Epithelial cell of prostate (primary cell): ENCODE data around the gene KCNJ12.
"Not testable (repeated sequence)": the region's sequence is repeated elsewhere in the genome, so short reads cannot be mapped to it uniquely, and the experiment has no call there.

Experiments used
- DNase-seq: peaks from one replicate; pipeline ENCODE4 v3.0.0-alpha.2; 2011; ENCODE audit warnings: low read depth, low spot score
- H3K27ac ChIP-seq: fragments of 450-650 bp; 2 replicates; pipeline ENCODE4 v1.5.1; 2017; ENCODE audit warnings: mild to moderate bottlenecking

The KCNJ12 gene

DNA sequence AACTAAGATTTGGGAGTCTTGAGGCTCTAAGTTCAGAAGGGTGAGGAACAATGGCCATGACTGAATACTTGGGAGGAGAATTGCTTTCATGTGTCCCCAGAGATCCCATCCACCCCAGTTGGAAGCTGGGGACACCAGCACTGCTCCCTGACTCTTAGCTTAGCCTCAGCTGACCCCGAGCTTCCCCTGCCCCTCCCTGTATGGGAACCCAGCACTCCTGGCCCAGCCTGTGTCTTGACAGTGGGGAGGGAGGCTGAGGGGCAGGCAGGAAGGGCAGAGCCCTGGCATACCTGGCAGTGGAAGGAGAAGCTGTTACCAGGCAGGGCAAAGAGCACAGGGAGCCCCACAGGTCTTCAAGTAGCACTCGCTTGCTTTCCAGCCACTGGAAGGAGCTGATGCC lies 58.8 kb downstream of the KCNJ12 start:
- DNase-seq, H3K27ac ChIP-seq: not testable (repeated sequence)

DNA sequence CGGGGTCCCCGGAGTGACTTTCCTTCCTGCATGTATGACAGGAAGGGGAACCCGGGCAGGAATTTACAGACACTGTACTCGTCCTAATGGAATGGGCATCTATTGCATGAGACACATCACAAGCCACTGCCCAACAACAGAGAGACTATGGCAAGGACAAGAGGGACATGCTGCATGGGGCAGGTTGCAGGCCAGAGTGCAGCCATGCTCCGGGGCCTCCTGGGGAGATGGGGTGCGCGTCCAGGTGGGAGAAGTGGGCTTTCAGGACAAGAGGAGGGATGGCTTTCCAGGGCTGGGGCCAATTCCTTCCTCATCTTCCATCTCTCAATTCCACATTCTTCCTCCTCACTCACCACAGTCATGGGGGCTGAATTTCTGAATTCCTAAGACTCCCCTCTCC lies 60.3 kb downstream of the KCNJ12 start:
- not testable (repeated sequence) for DNase-seq, H3K27ac ChIP-seq

DNA sequence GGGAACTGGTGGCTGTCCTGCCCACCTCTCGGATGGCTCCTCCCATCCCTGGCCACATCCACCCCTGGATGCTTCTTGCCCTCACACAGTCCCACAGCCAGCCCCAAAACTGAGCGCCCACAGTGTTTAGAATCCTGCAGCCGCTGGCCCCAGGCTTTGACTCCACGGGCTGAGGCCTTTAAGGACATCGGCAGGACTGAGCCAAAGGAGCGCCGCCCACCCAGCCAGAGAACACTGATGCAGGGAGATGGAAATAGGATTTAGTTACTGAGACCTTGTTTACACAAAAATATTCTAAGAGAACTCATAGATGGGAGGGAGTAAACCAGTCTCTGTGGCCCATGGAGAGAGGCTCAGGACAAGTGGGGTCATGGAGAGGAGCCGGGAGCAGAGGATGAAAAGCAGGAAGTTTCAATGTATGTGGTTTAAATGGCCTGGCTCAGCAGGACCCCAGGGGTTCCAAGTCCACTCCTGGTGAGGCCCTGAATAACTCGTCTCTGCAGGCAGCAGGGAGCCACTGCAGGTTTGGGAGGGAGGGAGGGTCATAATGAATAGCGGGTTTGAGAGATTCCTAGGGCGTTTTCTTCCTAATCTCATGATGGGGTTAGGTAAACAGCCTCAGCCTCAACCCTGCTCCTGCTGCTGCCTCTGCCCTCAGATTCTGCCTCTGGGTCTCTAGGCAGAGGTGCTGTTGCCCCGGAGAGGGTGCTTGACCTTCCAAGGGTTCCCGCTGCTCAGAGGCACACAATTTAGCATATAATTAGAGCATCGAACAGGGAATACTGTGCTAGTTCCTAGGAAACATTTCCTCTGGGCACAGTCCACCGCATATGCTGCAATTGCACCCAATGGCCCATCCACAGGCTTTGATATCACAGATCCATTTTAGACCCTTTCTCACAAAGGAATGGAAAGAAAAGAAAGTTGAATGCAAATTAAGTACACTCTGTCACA lies 61.0 kb downstream of the KCNJ12 start:
- H3K27ac ChIP-seq, DNase-seq: not testable (repeated sequence)

DNA sequence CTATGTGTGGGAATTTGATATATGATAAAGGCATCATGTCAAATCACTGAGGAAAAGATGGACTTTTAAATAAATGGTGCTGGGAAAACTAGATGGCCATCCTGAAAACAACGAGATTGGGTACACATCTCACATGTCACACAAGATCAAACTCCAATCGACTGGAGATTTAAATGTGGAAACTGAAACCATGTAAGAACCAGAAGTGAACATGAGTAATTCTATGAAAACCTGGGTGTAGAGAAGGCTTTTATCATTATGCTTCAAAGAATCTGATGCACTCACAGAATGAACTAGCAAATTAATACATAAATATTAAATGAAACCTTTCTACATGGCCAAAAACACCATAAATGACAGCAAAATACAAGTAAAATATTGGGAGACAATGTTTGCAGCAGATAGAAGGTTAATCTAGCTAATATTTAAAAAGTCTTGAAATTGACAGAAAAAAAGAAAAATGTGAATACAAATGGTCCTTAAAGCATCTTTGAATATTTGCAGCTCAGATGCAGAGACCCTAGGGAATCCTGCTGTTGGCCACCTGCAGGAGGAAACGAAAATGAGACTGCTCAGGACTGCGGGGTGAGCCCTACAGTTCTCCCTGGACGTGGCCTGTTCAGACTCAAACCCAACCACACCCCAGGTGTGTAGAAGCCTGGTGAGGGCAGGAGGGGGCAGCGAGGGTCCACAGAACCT lies 62.3 kb downstream of the KCNJ12 start:
- not testable (repeated sequence) for H3K27ac ChIP-seq, DNase-seq

DNA sequence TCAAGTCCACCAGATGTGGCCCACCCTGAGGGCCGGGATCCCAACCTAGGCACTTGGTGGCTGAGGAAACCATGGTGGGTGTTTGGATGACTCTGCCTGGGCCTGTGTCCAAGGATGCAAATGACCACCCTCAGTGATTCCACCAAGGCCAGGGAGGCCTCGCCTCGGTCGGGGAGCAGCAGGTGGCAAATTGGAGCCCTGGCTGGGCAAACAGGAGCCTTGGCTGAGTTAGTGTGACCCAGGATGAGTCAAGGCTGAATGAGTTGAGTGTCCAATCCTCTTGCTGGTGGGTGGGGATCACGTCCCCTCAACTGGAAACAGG lies 62.8 kb downstream of the KCNJ12 start:
- H3K27ac ChIP-seq, DNase-seq: not testable (repeated sequence)

DNA sequence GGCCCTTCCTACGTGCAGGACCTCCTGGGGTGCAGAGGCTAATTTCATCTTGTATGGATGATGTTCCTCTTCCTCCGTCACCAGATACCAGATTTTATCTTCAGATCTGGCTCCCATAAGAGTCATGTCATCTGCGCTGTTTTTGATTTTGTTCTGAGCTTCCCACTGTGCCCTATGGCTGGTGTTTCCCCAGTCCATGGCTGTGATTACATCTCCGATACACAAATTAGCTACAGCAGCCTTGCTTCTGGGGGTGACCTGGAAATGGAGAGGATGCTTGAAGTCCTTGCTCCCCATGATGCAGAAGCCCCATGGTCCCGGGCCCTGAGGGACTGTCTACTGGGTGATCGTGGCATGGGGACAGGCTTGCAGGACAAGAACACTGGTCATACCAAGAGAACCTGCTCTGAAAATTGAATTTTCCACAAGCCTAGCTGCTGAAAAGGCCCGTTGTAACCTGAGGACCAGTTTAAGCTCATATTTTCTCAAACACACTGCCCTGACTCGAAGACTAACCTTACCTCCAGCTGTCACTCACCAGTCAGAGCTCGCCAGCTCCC lies 69.0 kb downstream of the KCNJ12 start:
- no peak overlapping the region for H3K27ac ChIP-seq

DNA sequence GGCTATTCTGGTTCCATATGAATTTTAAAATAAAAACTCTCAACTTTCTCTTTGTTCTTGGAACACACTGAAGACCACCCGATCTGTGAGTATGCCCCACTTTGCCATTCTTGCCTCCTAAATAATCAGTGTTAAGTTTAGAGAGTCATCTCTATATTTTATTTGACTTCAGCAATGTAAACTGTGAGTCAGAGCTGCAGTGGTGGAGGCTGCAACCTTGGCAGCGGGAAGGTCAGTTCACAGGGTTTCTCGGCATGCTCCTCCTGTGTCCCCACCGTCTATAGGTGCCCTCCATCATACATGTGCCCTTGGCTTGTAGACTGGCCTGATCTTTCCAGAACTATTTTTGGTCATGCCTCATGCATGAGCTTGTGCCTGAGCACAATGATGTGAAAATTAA lies 71.4 kb downstream of the KCNJ12 start:
- not testable (repeated sequence) for DNase-seq, H3K27ac ChIP-seq

More for the DNA sequence above, 69.0 kb downstream of the KCNJ12 start:
- no peak for DNase-seq

DNA sequence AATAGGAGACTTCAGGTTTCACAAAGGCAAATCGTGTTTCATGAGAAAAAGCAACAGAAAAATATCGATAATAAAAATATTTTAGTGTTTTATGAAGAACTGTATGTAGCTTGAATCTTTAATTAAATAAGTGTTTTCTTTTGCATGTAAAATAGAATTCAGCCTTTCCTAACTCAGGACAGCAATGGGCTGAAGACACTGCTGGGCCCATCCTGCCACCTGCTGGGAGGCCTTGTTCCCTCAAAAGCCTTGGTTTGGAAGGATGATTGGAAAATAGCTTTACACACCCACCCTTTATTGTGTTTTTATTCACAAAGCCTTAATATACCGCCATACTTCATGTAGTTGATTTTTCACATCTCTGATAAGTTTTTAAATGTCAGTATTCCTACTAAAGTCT lies 73.7 kb downstream of the KCNJ12 start:
- not testable (repeated sequence) for DNase-seq, H3K27ac ChIP-seq

DNA sequence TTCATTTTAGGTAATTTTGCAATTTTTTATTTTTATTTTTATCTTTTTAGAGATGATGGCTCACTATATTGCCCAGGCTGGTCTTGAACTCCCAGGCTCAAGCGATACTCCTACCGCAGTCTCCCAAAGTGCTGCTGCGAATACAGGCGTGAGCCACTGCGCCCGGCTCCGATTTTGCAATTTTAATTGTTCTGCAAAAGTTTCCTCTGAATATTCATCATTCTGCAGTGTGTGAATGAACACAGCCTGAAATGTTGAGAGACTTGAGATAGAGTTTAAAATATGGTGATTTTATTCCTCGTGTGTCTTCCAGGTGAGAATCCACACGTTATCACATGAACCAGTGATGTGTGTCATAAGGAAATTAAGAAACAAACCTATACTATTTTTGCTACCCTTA lies 75.8 kb downstream of the KCNJ12 start:
- H3K27ac ChIP-seq: no peak overlapping the region
- DNase-seq: no peak

DNA sequence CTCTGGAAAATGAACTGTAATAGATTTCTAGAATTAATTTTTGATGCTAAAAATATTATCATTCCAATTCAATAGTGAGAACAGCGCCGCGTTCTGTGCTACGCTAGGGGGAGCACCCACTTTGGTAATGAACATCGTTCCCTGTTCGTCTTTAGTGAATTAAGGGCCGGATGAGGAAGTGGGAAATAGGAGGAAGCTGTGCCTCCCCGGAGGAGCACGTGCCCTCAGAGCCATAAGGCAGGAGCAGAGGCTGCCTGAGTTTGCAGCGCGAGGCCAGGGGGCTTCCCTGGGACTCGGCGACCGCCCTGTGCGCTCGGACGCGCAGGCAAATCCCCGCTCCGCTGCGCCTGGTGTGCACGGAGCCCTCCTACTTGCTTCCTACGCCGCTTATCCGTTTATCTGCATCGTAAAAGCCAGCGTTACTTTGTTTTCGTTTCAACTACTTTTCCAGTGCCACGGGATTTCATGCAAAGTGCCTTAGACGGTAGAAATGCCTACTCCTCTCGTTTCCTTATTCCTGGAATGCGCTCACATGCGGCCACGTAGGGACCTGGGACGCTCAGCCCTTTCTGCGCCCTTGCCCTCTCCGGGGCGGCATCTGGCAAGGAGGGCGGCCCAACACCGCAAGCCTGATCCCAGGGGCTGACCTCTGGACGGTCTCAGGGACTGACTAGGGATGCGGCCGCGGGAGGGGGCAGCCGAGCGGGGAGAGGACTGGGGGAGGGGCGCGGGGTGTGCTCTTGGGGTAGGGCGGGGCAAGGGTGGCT lies 76.4 kb downstream of the KCNJ12 start:
- no peak overlapping the region for H3K27ac ChIP-seq
- no peak for DNase-seq

DNA sequence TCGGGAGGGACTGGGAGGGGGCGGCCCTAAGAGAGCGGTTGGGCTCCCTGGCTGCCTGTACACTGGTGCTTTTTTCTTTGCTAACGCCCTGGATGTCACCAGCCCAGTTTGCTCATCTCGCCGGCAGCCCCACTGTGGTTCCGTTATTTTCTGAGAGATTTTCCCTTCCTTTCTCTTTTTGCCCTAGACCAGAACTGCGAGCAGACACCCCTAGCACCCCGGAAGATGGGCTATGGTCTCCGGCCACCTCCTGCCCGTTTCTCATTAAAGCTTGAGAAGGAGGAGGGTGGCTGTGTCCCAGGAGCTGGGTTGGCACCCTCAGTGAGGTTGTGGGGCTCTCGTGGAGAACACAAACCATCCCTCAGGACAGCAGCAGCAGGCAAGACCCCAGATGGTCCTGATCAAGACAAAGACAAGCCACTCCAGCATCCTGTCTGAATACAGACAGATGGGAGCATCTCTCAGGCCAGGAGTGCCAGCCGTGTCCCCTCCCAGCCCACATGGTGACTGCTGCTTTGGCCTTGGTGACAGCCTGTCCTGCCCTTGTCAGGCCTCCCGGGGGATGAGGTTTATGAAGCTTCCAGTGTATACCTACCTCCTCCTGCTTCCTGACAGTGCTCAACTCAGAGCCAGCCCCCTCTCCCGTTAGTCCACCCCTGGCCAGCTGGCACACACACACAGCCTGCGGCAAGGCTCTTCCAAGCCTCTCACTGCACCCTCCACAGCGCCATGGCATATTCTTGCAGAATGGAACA lies 77.2 kb downstream of the KCNJ12 start:
- DNase-seq: no peak
- H3K27ac ChIP-seq: no peak overlapping the region

DNA sequence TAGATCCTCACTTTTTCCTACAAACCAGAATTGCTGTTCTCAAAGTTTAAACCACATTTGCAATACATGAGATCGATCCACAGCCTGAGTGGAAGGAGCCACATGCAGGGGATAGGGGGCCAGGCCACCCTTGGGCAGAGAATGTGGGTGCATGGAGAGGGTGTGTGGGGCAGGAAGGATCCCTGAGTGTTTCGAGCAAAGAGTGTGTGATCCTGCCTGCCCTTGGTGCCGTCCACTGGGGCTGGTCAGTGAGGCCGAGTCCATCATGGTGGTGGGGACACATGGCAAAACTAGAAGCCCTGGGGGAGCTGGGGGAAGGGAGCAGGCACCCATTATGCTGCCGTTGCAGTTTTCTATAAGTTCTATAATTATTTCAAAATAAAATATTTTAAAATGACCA lies 77.8 kb downstream of the KCNJ12 start:
- not testable (repeated sequence) for DNase-seq, H3K27ac ChIP-seq

DNA sequence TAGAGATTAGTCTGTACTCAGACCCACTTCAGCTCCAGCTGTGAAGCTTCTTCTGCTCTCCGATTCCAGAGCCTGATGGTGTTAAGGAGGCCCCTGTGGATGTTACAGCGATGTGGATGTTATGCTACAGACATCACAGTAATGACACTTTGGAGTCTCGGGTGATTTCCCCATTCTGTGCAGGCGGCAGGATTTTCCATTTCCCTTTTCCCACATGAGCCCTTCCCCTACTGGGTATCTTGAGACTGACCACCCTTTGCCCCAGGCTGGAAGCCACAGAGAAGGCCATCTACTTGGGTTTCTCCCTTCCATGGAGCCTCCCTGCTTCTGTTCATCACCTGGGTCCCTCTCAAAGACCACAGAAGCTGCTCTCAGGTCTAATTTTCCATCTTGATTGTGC lies 78.3 kb downstream of the KCNJ12 start:
- no peak for DNase-seq
- no peak overlapping the region for H3K27ac ChIP-seq

DNA sequence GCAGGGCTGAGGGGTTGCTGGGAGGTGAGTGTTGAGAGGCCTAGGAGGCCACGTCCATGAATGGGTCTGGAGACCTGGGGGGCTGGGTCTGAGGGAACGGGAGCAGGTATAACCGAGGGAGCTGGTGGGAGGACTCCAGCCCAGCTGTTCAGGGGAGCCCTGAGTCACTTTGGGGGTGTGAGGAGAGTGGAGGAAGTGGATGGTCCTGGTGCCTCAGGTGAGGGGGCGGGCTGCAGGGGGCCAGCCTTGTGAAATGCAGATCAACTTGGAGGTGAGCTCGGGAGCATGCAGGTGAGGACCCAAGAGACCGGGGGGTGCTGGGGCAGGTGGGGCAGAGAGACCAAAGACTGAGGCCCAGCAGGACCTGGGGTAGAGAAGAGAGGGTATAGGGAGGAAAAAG lies 79.6 kb downstream of the KCNJ12 start:
- DNase-seq: no peak
- no peak overlapping the region for H3K27ac ChIP-seq

DNA sequence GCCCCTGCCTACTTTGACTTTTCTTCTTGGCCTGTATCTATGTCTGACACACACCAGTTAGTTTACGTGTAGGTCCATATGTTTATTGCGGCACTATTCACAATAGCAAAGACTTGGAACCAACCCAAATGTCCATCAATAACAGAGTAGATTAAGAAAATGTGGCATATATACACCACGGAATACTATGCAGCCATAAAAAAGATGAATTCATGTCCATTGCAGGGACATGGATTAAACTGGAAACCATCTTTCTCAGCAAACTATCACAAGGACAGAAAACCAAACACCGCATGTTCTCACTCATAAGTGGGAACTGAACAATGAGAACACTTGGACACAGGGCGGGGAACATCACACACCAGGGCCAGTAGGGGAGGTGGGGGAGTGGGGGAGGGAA lies 80.3 kb downstream of the KCNJ12 start:
- not testable (repeated sequence) for H3K27ac ChIP-seq, DNase-seq

DNA sequence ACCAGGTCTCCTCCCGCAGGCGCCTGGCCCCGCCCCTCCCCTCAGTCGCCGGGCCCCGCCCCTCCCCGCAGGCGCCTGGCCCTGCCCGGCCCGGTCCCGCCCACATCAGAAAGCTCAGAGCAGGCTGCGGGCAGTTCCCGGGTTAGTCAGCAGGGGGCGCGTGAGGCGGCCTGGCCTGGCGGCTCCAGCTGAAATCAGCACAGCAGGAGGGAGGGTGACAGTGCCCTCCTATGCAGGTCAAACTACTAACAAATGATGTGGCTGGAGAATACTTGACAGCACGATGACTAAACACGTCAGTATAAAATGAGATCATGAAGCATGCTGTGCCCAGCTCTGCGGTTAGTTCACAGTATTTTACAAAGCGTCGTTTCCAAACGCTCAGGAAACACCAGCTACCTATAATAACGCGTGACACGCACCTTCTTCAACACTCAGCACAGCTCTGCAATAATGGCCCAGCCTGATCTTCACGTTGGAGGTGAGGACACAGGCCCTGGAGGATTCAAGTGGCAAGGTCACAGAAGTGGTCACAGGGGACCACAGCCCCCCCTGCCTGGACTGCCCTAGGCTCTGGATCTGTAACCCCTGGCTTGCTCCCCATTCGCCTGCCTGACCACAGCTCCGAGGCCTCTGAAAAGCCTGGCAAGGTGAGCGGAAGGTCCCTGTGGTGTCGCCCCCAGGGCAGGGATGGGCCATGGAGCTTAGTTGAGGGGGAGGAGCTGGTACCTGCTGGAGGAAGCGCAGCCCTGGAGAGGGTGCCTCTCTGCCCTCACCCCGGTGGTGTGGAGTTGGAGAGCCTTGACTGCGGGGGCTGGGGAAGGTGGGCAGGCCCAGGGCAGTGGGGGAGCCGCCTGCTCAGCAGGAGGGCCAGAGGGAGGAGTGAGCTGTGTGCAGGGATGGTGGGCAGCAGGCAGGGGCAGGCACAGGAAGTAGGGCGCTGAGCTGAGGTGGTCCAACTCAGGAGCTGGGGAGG lies 81.2 kb downstream of the KCNJ12 start:
- no peak overlapping the region for H3K27ac ChIP-seq
- DNase-seq: peak; percentile 76

DNA sequence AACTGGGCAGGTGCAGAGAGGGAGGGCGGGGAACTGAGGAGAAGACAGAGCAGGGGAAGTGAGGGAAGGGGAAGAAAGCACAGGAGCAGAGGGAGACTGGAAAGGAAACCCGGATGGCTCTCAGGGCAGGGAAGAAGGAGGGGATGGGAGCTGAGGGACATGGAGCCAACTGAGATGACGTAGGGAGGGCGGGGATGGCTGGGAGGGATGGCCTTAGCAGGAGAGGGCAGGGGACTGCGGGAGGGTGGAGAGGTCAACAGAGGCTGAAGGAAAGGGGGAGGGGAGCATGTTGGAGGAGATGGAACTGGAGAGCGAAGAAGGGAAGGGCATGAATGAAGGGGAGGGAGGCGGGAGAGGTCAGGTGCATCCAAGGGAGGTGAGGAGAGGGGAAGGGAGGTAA lies 81.9 kb downstream of the KCNJ12 start:
- no peak for DNase-seq
- H3K27ac ChIP-seq: no peak overlapping the region

DNA sequence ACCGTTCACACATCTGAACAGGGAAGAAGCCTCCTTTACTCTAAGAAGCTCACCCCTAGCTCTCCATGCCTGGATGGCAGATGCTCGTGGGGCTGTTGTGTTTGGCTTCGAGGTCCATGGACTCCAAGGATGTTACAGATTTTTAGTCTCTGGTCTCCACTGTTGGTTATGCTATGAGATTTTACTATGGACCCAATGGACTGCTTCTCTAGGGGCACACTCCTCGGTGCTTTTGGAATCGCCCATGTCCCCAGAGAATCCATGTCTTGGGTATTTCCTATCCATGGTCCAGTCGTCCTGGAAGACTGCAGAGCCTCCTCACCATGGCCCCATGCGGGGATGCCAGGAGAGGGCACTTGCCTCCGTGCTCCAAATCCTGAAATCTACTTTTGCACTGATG lies 83.4 kb downstream of the KCNJ12 start:
- DNase-seq: no peak
- no peak overlapping the region for H3K27ac ChIP-seq

DNA sequence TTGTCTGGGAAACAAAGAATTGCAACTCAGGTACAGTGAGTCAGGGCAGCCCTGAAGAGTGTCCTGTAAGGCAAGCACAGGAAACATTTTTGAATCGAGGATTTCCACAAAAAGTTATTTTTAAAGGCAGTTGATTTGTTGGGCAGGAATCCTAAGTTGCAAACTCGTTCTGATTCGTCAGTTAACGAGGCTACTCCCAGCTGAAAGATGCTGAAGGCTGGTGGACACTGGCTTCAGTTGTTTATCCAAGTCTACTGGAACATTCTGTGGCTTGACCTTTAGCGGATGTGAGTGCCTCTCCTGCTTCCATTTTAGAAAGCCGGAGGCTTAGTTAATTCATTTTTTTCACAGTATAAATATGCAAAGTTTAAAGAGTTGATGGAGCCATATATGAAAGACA lies 84.2 kb downstream of the KCNJ12 start:
- H3K27ac ChIP-seq: no peak overlapping the region
- DNase-seq: no peak
